Activated CD8-positive, alpha-beta memory T cell treated with anti-CD3 and anti-CD28 coated beads for 36 hours (primary cell): ENCODE results near the gene CDH8. TPM values are rescaled to one million over a fixed set of nuclear protein-coding genes. Genes with fewer than 3 reads are reported as not detected.
"Not testable (repeated sequence)": the region's sequence is repeated elsewhere in the genome, so short reads cannot be mapped to it uniquely, and the experiment has no call there.

Experiments used
- CTCF ChIA-PET: fragments of 350-600 bp; sonication (Branson Sonifier 250); formaldehyde crosslinking; loops from one replicate; lab custom pipeline; 2021; ENCODE audit warnings: antibody characterized with exemption; lab: Charles Lee
- POLR2A ChIA-PET: fragments of 350-600 bp; sonication (Branson Sonifier 250); formaldehyde crosslinking; loops from one replicate; lab custom pipeline; 2021; ENCODE audit warnings: antibody characterized with exemption; lab: Charles Lee
- total RNA-seq, 2 experiments: library from RNA; stranded (reverse); gene quantifications; one replicate each; pipeline ENCODE4 v1.2.3, GENCODE V29; 2021

Gene CDH8
- total RNA-seq, 2 experiments from 2014 or later = not detected

DNA sequence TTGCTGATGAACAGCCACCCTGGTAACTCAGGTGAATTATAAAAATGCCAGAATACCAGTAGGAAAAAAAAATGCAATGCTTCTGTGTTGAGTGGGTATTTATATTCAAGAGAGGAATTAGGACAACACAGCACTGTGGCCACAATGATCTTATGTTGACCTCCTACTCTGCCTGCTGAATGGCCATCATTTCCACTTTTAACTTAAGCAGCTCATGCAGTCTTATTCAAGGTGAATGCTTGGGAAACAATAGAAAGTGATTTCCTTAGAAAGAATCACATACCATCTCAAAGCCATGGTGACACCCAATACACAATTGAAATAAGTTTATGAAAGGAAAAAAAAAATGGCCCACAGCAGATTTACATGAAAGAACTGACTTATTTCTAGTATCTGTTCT, 224.0 kb downstream of the CDH8 start:
- POLR2A ChIA-PET = no interaction called here
- CTCF ChIA-PET = no interaction called here

DNA sequence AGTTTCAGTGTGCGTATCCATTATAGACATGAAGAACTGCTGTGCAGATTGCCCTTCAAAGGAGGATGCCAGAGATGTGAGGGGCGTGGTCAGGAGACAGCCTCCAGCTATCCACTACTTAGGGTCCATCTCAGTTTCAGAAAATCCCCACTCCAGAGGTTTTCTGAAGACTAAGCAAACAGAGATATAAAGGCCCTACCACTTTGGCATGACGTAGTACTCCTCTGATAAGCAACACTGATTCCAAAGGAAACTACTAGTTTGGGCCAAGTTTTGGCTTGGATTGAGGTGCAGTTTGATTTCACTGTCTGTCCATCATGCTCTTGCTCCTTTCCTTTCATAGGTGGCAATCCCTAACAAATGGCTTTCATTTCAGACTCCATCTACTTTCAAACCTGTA, 228.7 kb downstream of the CDH8 start:
- CTCF ChIA-PET = no interaction called here
- POLR2A ChIA-PET = no interaction called here

DNA sequence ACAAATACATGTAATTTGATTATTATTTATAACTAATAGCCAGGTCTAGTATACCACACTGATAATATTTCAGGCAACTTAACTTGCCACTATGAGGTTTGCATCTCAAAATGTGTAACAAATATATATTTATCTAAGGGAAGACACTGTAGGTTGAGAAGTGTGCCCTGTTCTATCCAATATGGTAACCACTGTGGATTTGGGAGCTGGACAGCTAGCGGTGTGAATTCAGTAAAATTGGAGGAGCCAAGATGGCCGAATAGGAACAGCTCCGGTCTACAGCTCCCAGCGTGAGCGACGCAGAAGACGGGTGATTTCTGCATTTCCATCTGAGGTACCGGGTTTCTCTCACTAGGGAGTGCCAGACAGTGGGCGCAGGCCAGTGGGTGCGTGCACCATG, 235.0 kb downstream of the CDH8 start:
- POLR2A ChIA-PET, CTCF ChIA-PET: not testable (repeated sequence)

DNA sequence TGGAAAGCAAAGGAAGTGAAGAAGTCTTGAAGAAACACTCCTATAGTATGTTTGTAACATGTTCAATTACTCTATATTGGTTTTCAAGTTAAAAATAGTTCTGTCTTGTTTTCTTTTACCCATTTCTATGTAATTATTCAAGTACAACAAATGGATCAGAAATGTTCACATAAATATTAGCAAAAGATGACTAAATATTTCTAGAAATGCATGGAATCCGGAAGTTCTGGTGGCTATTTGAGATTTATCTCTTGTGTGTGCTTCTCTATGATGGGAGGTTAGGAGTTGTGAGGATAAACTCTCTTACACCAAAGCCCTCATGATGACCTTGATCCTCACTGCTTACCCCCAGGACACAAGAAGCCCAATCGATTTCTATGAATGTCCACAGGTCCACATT, 237.5 kb downstream of the CDH8 start:
- ChIA-PET CTCF (no interaction called here), POLR2A (no interaction called here)

DNA sequence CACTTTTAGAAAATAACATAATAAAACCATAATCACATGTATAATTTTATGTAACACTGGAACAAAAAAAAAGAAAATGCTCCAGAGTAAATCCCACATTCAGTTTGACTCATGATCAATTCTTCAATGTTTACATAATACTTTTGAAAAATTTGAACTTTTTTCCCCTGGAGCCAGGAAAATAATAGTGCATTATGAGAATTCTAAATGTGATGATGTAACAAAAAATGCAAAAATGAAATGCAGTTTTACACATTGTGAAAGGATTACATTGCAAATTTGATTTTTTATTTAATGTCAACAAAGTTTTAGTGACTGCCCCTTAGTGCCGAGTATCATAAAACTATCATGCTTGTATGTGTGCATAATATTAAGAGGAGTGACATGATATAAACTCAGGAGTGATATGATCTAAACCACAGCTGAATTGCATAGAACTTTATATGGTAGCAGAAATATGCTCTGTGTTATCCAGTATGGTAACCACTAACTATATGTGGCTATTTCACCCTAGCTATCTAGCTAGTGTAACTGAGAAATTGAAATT, 238.2 kb downstream of the CDH8 start:
- ChIA-PET CTCF (no interaction called here), POLR2A (no interaction called here)

DNA sequence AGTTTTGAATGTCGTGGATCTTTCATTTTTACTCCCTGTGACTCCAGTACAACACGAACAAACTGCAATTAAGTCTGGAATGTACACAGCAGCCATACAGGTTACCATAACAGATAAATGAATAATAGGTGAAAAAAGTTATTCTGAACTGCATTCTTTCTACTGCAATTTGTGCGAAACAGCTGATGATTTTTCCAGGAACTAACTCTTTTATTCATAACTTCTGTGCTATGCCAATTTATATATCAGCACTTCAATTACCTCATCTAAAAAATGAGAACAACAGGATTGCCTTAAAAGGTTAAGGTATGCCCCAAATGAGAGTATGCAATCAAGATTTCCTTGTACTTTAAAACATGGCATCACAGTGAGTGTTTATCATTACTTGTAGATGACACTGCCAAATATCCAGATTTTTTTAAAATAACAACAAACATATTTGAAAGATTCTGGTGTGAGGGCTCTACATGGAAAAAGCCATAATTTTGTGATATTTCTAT, 238.9 kb downstream of the CDH8 start:
- ChIA-PET CTCF (no interaction called here), POLR2A (no interaction called here)

DNA sequence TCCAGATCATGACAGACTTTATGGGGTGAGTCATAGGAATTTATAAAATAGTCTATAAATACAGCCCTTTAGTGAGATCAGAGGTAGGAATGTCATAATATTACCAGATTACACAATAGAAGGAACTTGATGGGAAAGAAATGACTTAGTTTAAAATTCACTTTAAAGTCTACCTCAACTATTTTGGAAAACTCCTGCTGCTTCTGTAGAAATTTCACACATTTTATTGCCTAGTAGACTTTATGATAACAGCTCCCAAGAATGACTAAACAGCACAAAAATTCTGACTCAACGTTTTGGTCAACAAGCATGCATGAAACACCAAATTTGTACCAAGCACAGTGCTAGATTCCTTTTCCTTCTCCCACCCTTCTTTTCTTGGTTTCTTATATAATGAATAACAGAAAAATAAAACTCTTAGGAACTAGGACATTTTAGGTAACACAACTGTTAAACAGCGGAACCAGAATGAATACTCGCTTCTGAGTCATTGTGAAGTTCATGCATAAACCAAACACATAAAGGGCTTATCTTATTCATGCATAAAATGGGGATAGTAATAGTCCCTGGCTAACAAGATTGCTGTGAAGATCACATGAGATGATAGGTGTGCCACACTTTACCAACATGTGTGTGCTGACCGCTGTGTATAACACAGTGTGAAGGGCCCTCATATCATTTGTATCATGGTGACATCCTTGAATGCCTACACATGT, 243.9 kb downstream of the CDH8 start:
- POLR2A ChIA-PET = no interaction called here
- CTCF ChIA-PET = no interaction called here

DNA sequence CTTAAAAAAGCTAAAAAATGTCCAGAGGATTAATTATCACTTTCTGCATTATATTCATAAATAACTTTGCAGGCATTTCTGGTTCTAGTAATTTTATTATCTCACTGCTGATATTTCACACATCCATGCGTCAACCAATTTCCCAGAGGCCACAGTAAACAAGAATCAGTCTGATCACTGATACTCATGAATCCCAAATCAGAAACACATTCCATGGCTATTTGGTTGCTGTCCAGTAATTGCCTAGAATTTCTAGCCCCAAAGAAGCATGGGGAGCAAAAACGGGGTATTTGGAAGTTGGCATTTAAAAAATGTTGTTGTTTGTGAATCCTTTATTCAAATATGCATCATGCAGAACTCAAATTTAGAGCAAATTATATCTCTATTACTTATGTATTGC, 244.8 kb downstream of the CDH8 start:
- POLR2A ChIA-PET = no interaction called here
- CTCF ChIA-PET = no interaction called here

DNA sequence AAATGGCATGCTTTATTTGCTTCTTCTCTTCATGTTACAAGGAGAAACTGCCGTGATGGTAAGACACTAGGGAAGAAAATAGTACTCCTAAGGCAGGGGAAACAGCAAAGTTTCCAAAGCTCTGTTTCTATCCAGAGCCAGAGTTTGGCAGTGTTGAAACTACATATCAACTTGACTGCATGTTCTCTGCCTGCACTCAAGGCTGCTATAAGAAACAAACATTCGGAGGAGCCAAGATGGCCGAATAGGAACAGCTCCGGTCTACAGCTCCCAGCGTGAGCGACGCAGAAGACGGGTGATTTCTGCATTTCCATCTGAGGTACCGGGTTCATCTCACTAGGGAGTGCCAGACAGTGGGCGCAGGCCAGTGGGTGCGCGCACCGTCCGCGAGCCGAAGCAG, 254.4 kb downstream of the CDH8 start:
- CTCF ChIA-PET, POLR2A ChIA-PET: not testable (repeated sequence)

DNA sequence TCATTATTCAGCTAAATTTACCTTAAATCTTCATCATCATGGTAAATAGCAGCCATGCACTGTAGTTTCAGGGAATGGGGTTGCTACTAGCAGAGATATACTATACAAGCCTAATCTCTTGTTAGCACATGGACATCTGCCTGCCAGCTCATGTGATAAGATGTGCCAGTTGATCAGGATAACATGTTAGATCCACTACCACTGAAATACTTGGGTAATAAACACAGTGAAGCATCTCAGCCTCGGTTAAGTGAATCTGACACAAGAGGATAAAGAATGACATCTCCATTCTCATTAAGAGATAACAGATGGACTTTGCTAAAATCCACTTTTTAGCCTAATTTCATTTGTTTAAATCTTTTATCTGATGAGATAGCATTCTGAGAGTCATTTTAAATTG, 256.1 kb downstream of the CDH8 start:
- POLR2A ChIA-PET = no interaction called here
- CTCF ChIA-PET = no interaction called here

DNA sequence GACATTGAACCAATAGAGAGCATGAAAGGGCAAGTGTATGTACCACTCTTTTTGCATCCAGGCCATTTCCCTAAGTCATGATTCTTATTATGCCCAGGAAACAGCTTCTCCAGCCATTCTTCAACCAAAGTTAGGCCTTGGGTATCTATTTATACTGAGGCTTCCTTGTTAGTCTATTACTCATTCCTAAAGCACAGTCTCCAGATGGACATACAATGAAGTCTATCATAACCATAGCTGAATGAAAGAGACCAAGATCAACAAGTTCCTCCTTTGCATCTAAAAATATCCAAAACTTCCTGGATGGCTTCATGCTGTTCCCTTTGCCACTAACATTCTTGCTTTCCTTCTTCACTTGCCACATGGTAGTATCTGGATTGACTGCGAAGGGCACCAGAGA, 265.9 kb downstream of the CDH8 start:
- CTCF ChIA-PET = no interaction called here
- POLR2A ChIA-PET = no interaction called here

DNA sequence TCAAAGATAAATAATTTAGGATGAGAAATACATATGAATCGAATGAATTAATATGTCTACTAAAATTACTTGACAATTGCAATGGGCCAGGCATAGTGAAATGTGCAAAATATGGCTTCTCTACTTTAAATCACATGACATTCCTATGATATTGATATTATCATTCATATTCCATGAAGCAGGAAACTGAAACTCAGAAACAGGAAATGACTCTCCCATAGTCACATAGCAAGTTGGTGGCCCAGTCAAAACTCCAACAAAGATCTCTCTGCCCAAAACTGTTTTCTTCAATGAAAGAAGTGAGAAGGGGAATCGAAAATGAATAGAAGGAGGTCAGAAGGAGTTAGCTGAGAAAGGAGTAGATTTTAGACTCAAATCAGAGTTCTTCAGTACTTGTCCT, 272.2 kb downstream of the CDH8 start:
- CTCF ChIA-PET = no interaction called here
- POLR2A ChIA-PET = no interaction called here

DNA sequence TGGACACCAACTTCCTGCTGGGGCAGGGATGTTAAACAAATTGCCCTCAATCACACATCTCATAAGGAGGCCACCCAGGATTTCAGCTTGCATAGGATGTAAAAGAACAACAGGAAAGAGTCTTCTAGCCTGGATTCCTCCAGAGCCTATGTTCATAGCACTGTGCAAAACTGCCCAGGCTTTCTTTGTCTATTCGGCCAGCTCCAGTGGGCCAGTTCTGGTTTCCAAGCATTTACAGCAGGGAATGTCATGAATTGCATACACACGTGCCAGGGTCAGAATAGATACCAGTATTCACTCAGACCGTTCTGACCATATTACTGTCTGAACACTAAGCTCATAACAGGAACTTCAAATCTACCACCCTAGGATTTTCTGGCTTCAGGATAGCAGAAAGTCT, 273.2 kb downstream of the CDH8 start:
- ChIA-PET CTCF (no interaction called here), POLR2A (no interaction called here)

DNA sequence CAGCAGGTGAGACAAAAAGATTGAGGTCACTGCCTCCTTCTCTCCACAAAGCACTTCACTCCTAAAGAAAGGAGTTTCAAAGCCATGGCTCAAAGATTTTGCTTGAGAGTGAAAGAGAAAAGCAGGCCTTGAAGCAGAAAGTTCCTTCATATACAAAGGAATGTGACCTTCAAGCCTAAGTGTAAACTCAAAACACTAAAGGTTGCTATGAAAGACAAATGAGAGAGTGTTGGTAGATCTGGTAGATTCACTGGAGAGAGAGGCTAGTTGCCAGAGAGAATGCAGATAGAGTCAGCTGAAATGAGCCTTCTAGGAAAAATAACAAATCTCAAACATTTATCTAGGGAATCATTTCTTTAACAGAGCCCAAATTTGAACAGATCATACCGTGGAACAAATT, 305.2 kb downstream of the CDH8 start:
- ChIA-PET CTCF (no interaction called here), POLR2A (no interaction called here)

DNA sequence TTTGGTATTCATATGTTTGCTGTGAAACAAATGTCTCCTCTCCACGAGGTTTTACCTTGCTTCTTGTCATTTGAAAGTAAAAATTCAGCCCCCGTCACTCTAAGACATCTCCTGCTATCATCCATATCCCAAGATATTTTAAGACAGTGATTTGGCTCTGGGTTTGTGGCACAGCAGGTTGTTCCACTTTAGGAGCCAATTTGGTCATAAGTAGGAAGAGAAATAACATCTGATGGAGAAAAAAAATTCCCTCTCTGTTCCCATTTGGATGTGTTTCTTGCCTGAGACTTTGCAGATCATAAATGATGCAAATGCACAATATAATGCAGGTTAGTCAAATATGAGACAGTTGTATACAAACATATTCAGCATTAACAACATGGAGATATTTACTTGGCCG, 309.5 kb downstream of the CDH8 start:
- ChIA-PET POLR2A (no interaction called here), CTCF (no interaction called here)

DNA sequence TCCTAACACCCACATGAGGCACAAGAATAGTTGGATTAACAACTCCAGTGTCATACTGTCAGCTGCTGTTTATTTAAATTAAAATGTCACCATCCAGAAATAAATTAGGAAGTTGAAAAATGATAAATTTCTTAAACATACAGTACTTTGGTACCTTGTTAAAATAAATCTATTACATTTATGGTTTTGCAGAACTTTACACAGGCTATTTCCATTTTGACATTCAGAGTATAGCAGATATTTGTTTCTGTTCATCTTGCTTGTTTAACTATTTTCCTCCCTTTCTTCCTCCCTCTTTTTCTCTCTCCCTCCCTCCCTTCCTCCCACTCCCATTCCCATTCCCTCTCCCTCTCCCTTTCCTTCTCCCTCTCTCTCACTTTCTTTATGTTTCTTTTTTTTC, 310.1 kb downstream of the CDH8 start:
- ChIA-PET CTCF (no interaction called here), POLR2A (no interaction called here)

DNA sequence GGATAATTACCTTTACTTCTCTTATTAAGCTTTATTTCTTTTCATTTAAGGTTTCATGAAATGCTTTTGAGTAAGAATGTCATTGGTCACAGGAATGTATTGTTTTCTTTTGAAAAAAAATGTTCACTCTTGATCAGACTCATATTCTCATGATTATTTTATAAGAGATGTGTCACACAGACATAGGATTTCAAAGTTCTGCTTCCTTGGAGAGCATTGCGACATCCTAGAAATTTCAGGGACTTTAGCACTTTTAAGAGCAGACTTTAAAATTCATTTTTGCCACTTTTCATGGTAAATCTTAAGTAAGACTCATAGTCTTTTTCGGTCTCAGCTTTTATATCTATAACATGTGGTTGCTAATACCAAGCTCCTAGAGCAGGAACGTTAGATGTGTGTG, 314.7 kb downstream of the CDH8 start:
- ChIA-PET CTCF (no interaction called here), POLR2A (no interaction called here)

DNA sequence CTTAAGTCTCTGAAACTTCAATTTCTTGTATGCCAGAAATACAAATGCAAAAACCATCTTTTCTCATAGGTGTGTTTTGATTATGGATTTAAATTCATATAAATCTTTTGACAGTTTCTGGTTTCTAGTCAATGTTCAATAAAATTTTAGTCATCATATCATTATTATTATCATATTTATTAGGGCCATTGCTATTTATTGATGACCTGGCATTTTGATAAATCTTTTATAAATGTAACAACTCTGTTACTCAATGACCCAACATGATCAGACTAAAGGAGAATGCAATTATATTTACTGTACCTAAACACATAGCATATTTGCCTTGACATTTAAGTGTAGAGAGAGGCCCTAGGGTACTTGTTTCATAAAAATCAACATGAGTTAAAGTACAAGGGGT, 320.8 kb downstream of the CDH8 start:
- CTCF ChIA-PET = no interaction called here
- POLR2A ChIA-PET = no interaction called here

DNA sequence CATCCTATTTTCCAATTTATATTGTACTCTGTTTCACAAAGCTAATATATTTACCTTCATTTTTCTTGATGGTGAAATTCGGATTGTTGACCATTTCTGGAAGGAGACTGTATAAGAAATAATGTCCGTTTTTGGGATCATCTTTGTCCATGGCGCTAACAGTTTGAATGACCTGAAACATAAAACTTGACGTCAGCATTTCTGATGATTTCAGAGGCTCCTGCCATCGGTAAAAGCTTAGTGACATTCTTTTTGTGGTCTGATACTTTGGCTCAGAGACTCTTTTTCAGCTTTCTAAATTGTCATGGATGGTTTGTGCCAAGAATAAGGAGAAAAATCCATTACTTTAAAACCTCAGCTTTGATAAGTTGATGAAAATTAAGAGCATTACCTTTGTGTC, 322.5 kb downstream of the CDH8 start:
- POLR2A ChIA-PET = no interaction called here
- CTCF ChIA-PET = no interaction called here

DNA sequence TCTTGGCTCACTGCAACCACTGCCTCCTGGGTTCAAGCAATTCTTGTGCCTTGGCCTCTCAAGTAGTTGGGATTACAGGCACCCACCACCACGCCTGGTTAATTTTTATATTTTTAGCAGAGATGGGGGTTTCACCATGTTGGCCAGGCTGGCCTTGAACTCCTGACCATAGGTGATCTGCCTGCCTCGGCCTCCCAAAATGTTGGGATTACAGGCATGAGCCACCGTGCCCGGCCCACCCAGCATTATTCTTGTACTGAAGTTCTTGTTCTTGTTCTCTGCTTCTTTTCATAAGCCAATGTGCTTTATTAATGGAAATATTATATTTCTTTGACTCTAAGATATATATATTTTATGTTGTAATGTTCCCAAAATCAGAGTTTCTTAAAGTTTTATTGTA, 336.6 kb downstream of the CDH8 start:
- CTCF ChIA-PET, POLR2A ChIA-PET: not testable (repeated sequence)

DNA sequence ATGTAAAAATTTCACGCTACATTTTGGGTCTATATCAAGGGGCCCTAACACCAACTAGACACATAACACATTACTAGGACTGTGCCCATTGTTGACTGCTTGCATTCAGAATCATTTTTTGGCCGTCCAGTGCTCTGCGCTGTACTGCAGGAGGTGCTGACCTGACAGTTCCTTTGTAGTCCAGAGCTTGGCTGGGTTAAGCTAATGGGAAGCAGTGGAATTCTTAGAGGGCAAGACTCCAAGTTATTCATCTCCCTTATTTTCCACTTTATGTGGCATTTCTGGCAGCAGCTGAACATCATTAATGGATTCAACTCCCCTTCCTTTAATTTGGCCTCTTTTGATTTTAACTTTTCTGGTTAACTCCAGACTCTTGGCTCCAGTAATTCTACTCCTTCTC, 351.7 kb downstream of the CDH8 start:
- ChIA-PET CTCF (no interaction called here), POLR2A (no interaction called here)

DNA sequence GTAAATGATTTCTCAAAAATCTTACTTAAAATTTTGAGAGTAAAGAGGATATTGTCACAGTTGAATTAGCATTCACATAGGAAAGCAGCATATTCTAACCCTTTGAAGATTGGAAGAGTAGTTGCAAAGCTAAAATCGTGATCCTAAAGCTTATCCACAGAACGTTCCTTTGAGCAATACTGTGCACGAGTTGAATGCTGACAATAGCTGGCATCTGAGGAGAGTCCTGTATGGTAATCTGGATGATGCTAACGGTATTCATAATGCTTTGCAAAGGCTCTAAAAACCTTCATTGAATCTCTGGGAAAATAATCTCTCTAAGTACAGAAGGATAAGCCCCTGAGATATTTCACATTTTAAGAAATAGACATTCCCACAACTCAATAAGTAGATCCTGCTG, 354.6 kb downstream of the CDH8 start:
- ChIA-PET CTCF (no interaction called here), POLR2A (no interaction called here)
